Stimulated activated naive CD8-positive, alpha-beta T cell treated with anti-CD3 and anti-CD28 coated beads, Interleukin-15, Interleukin-2, amounts not matched to agents 100 ng/mL and 50 ng/mL, for 24 hours (primary cell): ENCODE data around the gene SLC6A6.

Experiments used
- H3K27ac Mint-ChIP-seq: one replicate; pipeline ENCODE4 v1.8.0; 2021; ENCODE audit warnings: mild to moderate bottlenecking, mixed read lengths
- H3K27me3 Mint-ChIP-seq: one replicate; pipeline ENCODE4 v1.8.0; 2021; ENCODE audit warnings: mixed read lengths
- H3K36me3 Mint-ChIP-seq: one replicate; pipeline ENCODE4 v1.8.0; 2021; ENCODE audit warnings: low read depth, mixed read lengths
- H3K4me1 Mint-ChIP-seq: one replicate; pipeline ENCODE4 v1.8.0; 2021; ENCODE audit warnings: low read depth, mixed read lengths
- H3K4me3 Mint-ChIP-seq: one replicate; pipeline ENCODE4 v1.8.0; 2021; ENCODE audit warnings: mild to moderate bottlenecking, mixed read lengths
- H3K9me3 Mint-ChIP-seq: one replicate; pipeline ENCODE4 v1.8.0; 2021; ENCODE audit warnings: mixed read lengths

Gene SLC6A6

GRCh38 chr3:14414846-14415464 is 12.5 kb downstream of the SLC6A6 start:
- Mint-ChIP-seq H3K4me3 (no peak overlapping the region), H3K9me3 (no peaks in the 10 kb centered on the region), H3K27ac (peak overlapping the region; percentile 33), H3K4me1 (peaks cover 29% of the 10 kb centered on the region), H3K36me3 (peaks cover 62% of the 10 kb centered on the region), H3K27me3 (no peaks in the 10 kb centered on the region)

GRCh38 chr3:14415501-14415900 is 13.1 kb downstream of the SLC6A6 start:
- Mint-ChIP-seq H3K9me3 (no peaks in the 10 kb centered on the region), H3K4me3 (no peak overlapping the region), H3K27me3 (no peaks in the 10 kb centered on the region), H3K36me3 (peaks cover 59% of the 10 kb centered on the region), H3K4me1 (peaks cover 24% of the 10 kb centered on the region), H3K27ac (no peak overlapping the region)

- Mint-ChIP-seq H3K4me1 (peaks cover 17% of the 10 kb centered on the region), H3K9me3 (no peaks in the 10 kb centered on the region), H3K27ac (no peak overlapping the region), H3K36me3 (peaks cover 54% of the 10 kb centered on the region), H3K4me3 (no peak overlapping the region), H3K27me3 (no peaks in the 10 kb centered on the region)
Observed at GRCh38 chr3:14416453-14416852, 14.0 kb downstream of the SLC6A6 start.

- no peaks in the 10 kb centered on the region for H3K9me3 Mint-ChIP-seq
- peak overlapping the region; percentile 40 for H3K27ac Mint-ChIP-seq
- no peak overlapping the region for H3K4me3 Mint-ChIP-seq
Observed at GRCh38 chr3:14418296-14419250, 16.2 kb downstream of the SLC6A6 start.

GRCh38 chr3:14422016-14422963 is 19.9 kb downstream of the SLC6A6 start:
- Mint-ChIP-seq H3K4me3 (no peak overlapping the region), H3K27me3 (no peaks in the 10 kb centered on the region), H3K36me3 (peaks cover 45% of the 10 kb centered on the region), H3K9me3 (no peaks in the 10 kb centered on the region), H3K27ac (peak overlapping the region; percentile 92), H3K4me1 (peaks cover 60% of the 10 kb centered on the region)

More at GRCh38 chr3:14418296-14419250, 16.2 kb downstream of the SLC6A6 start:
- peaks cover 30% of the 10 kb centered on the region for H3K4me1 Mint-ChIP-seq
- H3K36me3 Mint-ChIP-seq: peaks cover 44% of the 10 kb centered on the region
- no peaks in the 10 kb centered on the region for H3K27me3 Mint-ChIP-seq

GRCh38 chr3:14423197-14423743 is 20.9 kb downstream of the SLC6A6 start:
- H3K27ac Mint-ChIP-seq: peak overlapping the region; percentile 92
- H3K4me3 Mint-ChIP-seq: peak overlapping the region; percentile 62
- no peaks in the 10 kb centered on the region for H3K27me3 Mint-ChIP-seq
- peaks cover 69% of the 10 kb centered on the region for H3K4me1 Mint-ChIP-seq
- no peaks in the 10 kb centered on the region for H3K9me3 Mint-ChIP-seq
- peaks cover 37% of the 10 kb centered on the region for H3K36me3 Mint-ChIP-seq

GRCh38 chr3:14423963-14424362 is 21.6 kb downstream of the SLC6A6 start:
- Mint-ChIP-seq H3K27ac (peak overlapping the region; percentile 92), H3K36me3 (peaks cover 31% of the 10 kb centered on the region), H3K4me3 (peak overlapping the region; percentile 62), H3K4me1 (peaks cover 76% of the 10 kb centered on the region), H3K27me3 (no peaks in the 10 kb centered on the region), H3K9me3 (no peaks in the 10 kb centered on the region)

GRCh38 chr3:14424711-14425580 is 22.5 kb downstream of the SLC6A6 start:
- peaks cover 31% of the 10 kb centered on the region for H3K36me3 Mint-ChIP-seq
- H3K9me3 Mint-ChIP-seq: no peaks in the 10 kb centered on the region
- H3K27me3 Mint-ChIP-seq: no peaks in the 10 kb centered on the region
- H3K27ac Mint-ChIP-seq: peak overlapping the region; percentile 92
- H3K4me1 Mint-ChIP-seq: peaks cover 86% of the 10 kb centered on the region
- H3K4me3 Mint-ChIP-seq: peak overlapping the region; percentile 62

- peak overlapping the region; percentile 61 for H3K4me3 Mint-ChIP-seq
- H3K27ac Mint-ChIP-seq: peak overlapping the region; percentile 92
- no peaks in the 10 kb centered on the region for H3K9me3 Mint-ChIP-seq
- no peaks in the 10 kb centered on the region for H3K27me3 Mint-ChIP-seq
- H3K4me1 Mint-ChIP-seq: peaks cover 94% of the 10 kb centered on the region
- peaks cover 29% of the 10 kb centered on the region for H3K36me3 Mint-ChIP-seq
Observed at GRCh38 chr3:14425581-14426304, 23.3 kb downstream of the SLC6A6 start.

- Mint-ChIP-seq H3K9me3 (no peaks in the 10 kb centered on the region), H3K4me3 (peak overlapping the region; percentile 61), H3K4me1 (peaks cover 99% of the 10 kb centered on the region), H3K36me3 (peaks cover 29% of the 10 kb centered on the region), H3K27ac (peak overlapping the region; percentile 92), H3K27me3 (no peaks in the 10 kb centered on the region)
Observed at GRCh38 chr3:14426305-14426620, 23.9 kb downstream of the SLC6A6 start.

GRCh38 chr3:14428087-14429033 is 26.0 kb downstream of the SLC6A6 start:
- no peaks in the 10 kb centered on the region for H3K27me3 Mint-ChIP-seq
- H3K36me3 Mint-ChIP-seq: peaks cover 29% of the 10 kb centered on the region
- H3K4me3 Mint-ChIP-seq: no peak overlapping the region

GRCh38 chr3:14429237-14429636 is 26.8 kb downstream of the SLC6A6 start:
- no peaks in the 10 kb centered on the region for H3K27me3 Mint-ChIP-seq
- peak overlapping the region; percentile 73 for H3K27ac Mint-ChIP-seq
- peaks cover 24% of the 10 kb centered on the region for H3K36me3 Mint-ChIP-seq
- H3K4me1 Mint-ChIP-seq: peaks cover 98% of the 10 kb centered on the region
- H3K9me3 Mint-ChIP-seq: no peaks in the 10 kb centered on the region
- no peak overlapping the region for H3K4me3 Mint-ChIP-seq

More at GRCh38 chr3:14428087-14429033, 26.0 kb downstream of the SLC6A6 start:
- Mint-ChIP-seq H3K9me3 (no peaks in the 10 kb centered on the region), H3K27ac (peak overlapping the region; percentile 73), H3K4me1 (peaks cover 98% of the 10 kb centered on the region)
